Adipocyte (in vitro differentiated cells): ENCODE results near the gene KIRREL3.

Experiments
- DNase-seq: peaks from one replicate; pipeline ENCODE4 v3.0.0-alpha.2; 2015; ENCODE audit warnings: low read depth
- H3K27me3 ChIP-seq: replicated peaks from 2 replicates; pipeline ENCODE4 v1.7.0; 2013; ENCODE audit warnings: mild to moderate bottlenecking, low read length, moderate library complexity; ENCODE audit not compliant: control insufficient read depth, insufficient read depth
- H3K36me3 ChIP-seq: 2 replicates; pipeline ENCODE4 v1.7.0; 2013; ENCODE audit warnings: low read length, mild to moderate bottlenecking, moderate library complexity; ENCODE audit not compliant: control insufficient read depth, insufficient read depth, severe bottlenecking
- H3K4me1 ChIP-seq: 2 replicates; pipeline ENCODE4 v1.7.0; 2013; ENCODE audit warnings: mild to moderate bottlenecking, low read length, moderate library complexity; ENCODE audit not compliant: control insufficient read depth, insufficient read depth
- H3K4me3 ChIP-seq: 2 replicates; pipeline ENCODE4 v1.7.0; 2013; ENCODE audit warnings: mild to moderate bottlenecking, low read length, moderate library complexity
- H3K9ac ChIP-seq: 2 replicates; pipeline ENCODE4 v1.7.0; 2013; ENCODE audit warnings: mild to moderate bottlenecking, low read length, moderate library complexity
- H3K9me3 ChIP-seq: 2 replicates; pipeline ENCODE4 v1.7.0; 2013; ENCODE audit warnings: mild to moderate bottlenecking, low read length, moderate library complexity; ENCODE audit not compliant: control insufficient read depth

KIRREL3 gene

DNA sequence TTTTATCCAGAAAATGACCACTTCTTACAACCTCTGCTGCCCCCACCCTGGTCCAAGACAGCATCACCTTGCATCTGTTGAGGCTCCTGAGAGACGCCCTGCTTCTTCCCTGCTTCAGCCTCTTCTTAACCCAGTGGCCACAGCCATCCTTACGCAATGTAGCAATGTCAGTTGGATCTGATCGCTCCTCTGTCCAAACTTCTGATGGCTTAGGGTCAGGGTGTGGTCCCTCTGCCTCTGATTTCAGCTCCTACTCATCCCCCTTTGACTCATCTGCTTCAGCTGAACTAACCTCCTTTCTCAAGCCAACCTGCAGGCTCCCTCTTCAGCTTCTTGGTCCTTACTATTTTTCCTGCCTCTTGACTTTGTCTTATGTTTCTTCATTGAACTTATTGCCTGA, 280.8 kb downstream of the KIRREL3 start:
- no peak for DNase-seq
- peaks cover 19% of the 10 kb centered on the region for H3K4me1 ChIP-seq
- no peaks in the 10 kb centered on the region for H3K27me3 ChIP-seq
- no peak overlapping the region for H3K9ac ChIP-seq
- no peaks in the 10 kb centered on the region for H3K36me3 ChIP-seq
- H3K9me3 ChIP-seq: no peaks in the 10 kb centered on the region
- H3K4me3 ChIP-seq: no peak overlapping the region

DNA sequence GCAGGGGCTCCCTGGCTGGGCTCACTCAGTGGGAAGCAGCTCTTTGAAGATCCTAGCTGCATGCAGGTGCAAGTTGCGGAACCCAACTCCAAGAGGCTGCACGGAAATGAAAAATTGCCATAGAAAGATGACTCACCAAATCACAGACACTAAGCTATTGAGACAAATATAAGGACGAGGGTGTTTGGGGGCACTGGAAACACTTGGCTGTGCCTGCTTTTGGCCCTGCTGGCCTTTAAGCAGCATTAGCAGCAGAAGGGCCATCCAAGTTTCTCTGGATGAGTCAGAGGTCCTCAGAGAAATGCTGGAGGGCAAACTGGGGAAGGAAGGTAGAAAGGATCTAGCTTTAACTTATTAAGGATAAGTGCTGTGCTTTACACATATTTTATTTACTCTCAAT, 282.3 kb downstream of the KIRREL3 start:
- Histone ChIP-seq H3K4me3 (no peak overlapping the region), H3K36me3 (no peaks in the 10 kb centered on the region), H3K9me3 (no peaks in the 10 kb centered on the region), H3K4me1 (peaks cover 19% of the 10 kb centered on the region), H3K27me3 (peaks cover 8% of the 10 kb centered on the region), H3K9ac (no peak overlapping the region)
- DNase-seq: no peak

DNA sequence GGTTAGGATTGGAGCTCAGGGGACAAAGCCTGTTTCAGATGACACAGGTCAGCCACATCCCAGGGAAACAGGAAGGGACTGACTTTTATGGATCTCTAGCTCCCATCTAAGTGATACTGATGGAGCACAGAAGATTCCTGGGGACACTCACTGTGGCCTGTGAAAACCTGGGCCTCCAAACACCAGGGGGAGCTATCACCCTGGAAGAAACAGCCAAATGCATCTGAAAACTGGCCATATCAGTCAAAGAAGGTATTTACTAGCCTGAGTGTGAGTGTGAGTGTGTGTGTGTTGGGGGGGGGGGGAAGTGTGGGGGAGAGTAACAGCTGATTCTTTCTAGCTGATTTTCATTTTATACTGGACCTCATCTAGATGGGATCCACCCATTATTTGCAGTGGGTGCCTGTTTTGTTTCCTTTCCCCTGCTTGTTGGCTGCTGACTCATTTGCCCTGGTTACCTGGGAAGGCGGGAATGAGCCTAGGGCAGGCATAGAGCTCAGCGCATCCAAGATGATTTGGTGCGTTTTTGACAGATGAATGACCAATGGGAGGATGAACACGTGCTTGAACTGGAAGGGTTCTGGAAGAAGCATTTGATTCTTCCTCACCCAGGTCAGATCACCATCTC, 284.0 kb downstream of the KIRREL3 start:
- no peak overlapping the region for H3K9ac ChIP-seq

DNA sequence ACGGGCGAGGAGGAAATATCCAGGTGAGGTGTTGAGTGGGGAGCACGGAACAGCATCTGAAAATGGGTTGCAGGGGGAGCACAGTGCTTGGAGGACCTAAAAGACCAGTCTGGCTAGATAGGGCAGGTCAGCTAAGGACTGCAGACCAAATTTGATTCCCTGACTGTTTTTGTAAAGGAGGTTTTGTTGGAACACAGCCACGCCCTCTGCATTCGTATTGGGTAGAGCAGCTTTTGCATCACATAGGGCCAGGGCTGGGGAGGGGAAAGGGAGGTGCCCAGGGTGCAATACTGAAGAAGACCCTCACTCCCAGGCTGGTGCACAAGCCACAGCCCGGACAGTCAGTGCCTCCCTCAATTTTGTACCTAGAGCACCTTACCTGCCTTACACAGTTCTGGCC, 286.8 kb downstream of the KIRREL3 start:
- Histone ChIP-seq H3K4me1 (peaks cover 7% of the 10 kb centered on the region), H3K9ac (no peak overlapping the region), H3K36me3 (no peaks in the 10 kb centered on the region), H3K27me3 (peaks cover 8% of the 10 kb centered on the region), H3K4me3 (no peak overlapping the region), H3K9me3 (no peaks in the 10 kb centered on the region)
- DNase-seq: no peak

More for the DNA sequence above, 284.0 kb downstream of the KIRREL3 start:
- no peaks in the 10 kb centered on the region for H3K36me3 ChIP-seq
- H3K4me1 ChIP-seq: peaks cover 19% of the 10 kb centered on the region
- DNase-seq: peak; percentile 80
- no peaks in the 10 kb centered on the region for H3K9me3 ChIP-seq
- H3K4me3 ChIP-seq: no peak overlapping the region
- peaks cover 8% of the 10 kb centered on the region for H3K27me3 ChIP-seq

DNA sequence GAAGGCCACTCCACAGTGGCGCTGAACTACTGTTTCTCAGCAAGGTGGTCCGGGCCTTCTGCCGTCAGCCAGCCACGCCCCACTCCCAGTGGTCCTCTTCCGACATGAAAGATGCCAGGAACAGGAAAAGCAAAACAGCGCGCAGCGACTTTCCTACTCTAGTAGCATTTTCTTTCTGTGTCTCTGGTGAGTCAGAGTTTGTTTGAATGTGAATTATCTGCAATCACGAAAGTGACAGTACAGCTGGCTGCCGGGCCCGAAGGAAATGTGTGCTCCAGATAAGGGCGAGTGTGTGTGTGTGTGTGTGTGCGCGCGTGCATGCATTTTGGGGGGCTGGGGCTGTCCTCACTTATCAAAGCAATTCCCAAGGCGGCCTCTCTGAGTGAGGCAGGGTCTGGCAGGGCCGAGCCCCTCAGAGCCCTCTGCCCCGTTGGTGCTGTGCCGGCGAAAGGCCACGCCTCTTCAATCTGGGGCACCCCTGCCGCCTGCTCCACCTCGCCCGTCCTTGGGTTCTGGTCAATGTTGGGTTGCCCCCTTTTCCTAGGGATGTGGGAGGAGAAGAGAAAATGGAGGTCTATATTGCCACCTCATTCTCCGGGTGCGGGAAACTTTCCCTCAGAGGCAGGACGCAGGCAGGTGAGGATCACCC, 288.5 kb downstream of the KIRREL3 start:
- no peak overlapping the region for H3K4me3 ChIP-seq
- no peaks in the 10 kb centered on the region for H3K9me3 ChIP-seq
- DNase-seq: no peak
- no peaks in the 10 kb centered on the region for H3K36me3 ChIP-seq
- peaks cover 8% of the 10 kb centered on the region for H3K27me3 ChIP-seq
- no peak overlapping the region for H3K9ac ChIP-seq
- H3K4me1 ChIP-seq: no peaks in the 10 kb centered on the region

DNA sequence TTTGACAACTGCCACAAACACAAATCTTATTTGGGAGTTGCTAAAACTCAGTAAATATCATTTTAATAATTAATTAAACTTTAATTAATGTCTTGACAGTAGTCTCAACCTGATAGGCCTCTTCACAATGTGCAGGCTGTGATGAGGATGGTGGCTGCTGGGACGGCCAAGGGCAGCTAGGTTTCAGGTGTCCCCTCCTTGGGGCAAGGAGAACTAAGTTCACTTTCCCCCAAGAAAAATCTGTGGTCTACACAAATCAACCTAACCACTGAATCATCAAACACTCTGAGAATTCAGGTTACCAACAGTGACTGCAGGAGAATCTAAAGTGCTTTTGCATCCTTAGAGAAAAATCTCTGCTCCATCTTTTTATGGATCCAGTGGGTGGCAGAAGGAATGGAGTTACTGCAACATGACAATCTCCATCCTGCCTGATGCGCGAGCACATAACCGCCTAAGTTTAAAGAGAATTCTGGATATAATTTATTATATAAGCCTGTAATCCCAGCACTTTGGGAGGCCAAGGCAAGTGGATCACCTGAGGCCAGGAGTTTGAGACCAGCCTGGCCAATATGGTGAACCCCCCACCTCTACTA, 289.7 kb downstream of the KIRREL3 start:
- Histone ChIP-seq H3K4me3 (no peak overlapping the region), H3K27me3 (peaks cover 8% of the 10 kb centered on the region), H3K36me3 (no peaks in the 10 kb centered on the region), H3K9ac (no peak overlapping the region), H3K9me3 (no peaks in the 10 kb centered on the region), H3K4me1 (no peaks in the 10 kb centered on the region)
- no peak for DNase-seq

GRCh38 chr11:126707498-126707897, 293.1 kb downstream of the KIRREL3 start:
- no peak overlapping the region for H3K9ac ChIP-seq
- no peaks in the 10 kb centered on the region for H3K9me3 ChIP-seq
- DNase-seq: no peak
- H3K27me3 ChIP-seq: no peaks in the 10 kb centered on the region
- no peak overlapping the region for H3K4me3 ChIP-seq
- H3K36me3 ChIP-seq: no peaks in the 10 kb centered on the region
- no peaks in the 10 kb centered on the region for H3K4me1 ChIP-seq

DNA sequence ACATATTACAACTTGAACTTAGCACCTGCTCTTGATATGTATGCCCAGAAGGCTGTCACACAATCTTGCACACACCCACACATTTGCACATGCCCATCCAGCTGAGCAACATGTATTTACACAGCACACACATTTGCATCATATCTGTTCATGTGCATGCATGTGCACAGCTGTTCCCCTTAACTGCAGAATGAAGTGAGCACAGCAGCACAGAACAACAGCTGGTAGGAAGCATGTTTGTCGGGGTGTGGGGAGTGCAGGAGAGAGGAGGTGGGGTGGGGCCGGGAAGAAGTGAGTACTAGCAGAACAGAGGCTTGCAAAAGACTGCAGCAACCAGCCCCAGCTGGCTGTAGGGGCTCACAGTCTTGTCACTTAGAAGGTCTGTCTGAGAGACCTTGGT, 296.5 kb downstream of the KIRREL3 start:
- no peaks in the 10 kb centered on the region for H3K4me1 ChIP-seq

DNA sequence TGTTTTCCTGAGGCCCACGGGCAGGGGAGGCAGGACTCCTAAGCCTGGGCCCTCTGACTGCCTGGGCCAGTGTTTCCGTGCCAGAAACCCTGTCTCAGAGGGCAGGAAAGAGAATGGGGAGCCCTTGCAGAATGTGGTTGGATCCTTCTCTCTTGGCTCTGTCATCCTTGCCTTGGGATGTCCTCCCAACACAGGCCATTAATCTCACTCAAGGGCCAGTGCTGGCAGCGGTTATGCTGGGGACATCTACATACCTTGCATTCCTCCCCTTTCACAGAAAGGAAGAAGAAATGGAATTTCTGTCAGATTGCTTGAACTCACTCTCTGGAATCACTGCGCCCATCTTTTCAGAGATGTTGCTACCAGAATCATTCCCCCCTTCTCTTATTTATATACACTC, 296.9 kb downstream of the KIRREL3 start:
- no peak overlapping the region for H3K9ac ChIP-seq
- no peaks in the 10 kb centered on the region for H3K36me3 ChIP-seq
- no peaks in the 10 kb centered on the region for H3K9me3 ChIP-seq
- DNase-seq: no peak
- no peaks in the 10 kb centered on the region for H3K27me3 ChIP-seq
- H3K4me3 ChIP-seq: no peak overlapping the region
- H3K4me1 ChIP-seq: no peaks in the 10 kb centered on the region

More for the DNA sequence above, 296.5 kb downstream of the KIRREL3 start:
- Histone ChIP-seq H3K9me3 (no peaks in the 10 kb centered on the region), H3K27me3 (no peaks in the 10 kb centered on the region), H3K4me3 (no peak overlapping the region), H3K9ac (no peak overlapping the region), H3K36me3 (no peaks in the 10 kb centered on the region)
- no peak for DNase-seq

DNA sequence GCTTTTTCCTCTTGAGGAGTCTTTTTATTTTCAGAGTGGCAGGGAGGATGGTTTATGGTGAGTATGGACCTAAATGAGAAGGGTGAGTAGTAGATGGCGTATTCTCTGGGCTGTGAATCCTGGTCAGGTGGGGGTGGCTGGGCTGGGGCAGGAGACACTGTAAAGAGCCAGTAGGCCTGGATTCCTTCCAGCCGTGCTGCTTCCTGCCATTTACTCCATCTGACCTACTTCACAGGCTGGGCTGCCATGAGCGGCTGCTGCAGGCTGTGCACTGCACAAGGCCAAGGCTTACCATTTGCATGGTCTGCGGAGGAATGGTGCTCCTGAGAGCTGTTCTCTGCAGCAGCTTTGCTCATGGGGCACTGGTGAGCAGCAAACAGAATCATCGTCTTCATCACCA, 297.6 kb downstream of the KIRREL3 start:
- DNase-seq: no peak
- Histone ChIP-seq H3K36me3 (no peaks in the 10 kb centered on the region), H3K4me1 (no peaks in the 10 kb centered on the region), H3K9ac (no peak overlapping the region), H3K27me3 (no peaks in the 10 kb centered on the region), H3K4me3 (no peak overlapping the region), H3K9me3 (no peaks in the 10 kb centered on the region)

GRCh38 chr11:126702165-126702720, 298.3 kb downstream of the KIRREL3 start:
- H3K4me1 ChIP-seq: no peaks in the 10 kb centered on the region
- H3K4me3 ChIP-seq: no peak overlapping the region
- no peak overlapping the region for H3K9ac ChIP-seq
- no peaks in the 10 kb centered on the region for H3K27me3 ChIP-seq
- no peaks in the 10 kb centered on the region for H3K36me3 ChIP-seq
- no peaks in the 10 kb centered on the region for H3K9me3 ChIP-seq
- no peak for DNase-seq
